ENCODE measurements around the gene DUSP22.

The DUSP22 gene

GRCh38 chr6:353642-354614 lies 61.6 kb downstream of the DUSP22 start:
- ATAC-seq, result no peak

DNA sequence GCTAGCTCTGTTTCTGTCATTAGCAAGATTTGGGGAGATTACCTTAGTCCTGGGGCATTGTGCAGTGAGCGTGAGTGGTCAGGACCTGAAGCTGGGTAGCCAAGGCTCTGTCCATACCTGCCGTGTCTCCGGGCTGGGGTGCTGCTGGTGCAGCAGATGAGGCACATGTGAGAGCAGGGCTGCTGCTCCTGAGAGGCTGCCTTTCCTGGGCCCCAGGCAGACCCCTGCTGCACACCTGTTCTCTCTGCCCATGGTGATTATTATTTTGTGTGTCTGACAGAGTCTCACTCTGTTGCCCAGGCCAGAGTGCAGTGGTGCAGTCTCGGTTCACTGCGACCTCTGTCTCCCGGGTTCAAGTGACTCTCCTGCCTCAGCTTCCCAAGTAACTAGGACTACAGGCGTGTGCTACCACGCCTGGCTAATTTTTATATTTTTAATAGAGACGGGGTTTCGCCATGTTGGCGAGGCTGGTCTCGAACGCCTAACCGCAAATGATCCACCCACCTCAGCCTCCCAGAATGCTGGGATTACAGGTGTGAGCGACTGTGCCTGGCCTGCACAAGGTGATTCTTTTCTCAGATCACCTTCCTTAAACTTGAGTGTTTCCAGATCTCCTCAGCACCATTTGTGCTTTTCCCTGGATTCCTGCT lies 62.5 kb downstream of the DUSP22 start:
- ATAC-seq, result no peak

GRCh38 chr6:355373-356208 lies 63.3 kb downstream of the DUSP22 start:
- ATAC-seq, result no peak

DNA sequence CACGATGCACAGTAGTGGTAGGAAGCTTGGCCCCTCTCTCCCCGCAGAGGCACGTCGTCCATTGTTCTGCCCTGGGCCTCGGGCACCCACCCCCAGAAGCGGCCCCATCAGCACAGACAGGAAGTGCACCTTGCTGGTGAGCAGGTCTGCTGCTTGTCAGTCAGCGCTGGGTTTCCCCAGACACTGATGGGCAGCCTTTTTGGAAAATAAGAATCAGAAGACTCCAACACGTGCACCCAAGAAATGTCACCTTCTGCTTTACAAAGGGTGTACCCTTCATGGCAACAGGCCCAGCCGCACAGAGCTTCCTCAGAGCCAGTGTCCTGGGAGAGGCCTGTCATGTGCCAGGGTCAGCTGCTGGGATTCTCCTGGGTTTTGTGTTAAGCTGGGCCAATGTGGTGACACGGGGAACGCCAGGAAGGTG lies 64.6 kb downstream of the DUSP22 start:
- ATAC-seq, result peak; percentile 85 to 87

DNA sequence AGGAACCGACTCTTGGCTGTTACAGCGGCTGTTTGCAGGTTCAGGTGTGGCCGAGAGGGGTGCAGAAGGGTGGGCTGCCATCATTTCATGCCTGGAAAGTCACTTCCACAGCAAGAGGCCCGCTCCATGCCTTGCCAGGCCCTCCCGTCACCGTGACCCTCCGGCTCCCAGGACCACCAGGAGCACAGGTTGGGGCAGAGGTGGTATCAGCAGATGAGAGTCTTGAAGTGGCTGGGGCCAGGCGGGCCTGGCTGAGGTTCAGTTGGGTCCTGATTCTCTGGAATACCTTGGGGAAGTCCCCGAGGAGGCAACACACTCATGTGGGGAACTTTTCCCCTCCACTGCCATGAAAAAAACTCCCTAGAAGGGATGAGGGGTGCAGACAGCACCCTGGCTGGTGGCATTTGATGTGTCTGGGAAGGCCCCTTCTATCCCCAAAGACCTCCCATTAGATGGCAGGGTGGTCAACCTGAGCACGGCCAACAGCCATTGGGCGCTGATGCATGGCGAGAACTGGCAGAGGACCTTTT lies 65.0 kb downstream of the DUSP22 start:
- no peak for ATAC-seq

DNA sequence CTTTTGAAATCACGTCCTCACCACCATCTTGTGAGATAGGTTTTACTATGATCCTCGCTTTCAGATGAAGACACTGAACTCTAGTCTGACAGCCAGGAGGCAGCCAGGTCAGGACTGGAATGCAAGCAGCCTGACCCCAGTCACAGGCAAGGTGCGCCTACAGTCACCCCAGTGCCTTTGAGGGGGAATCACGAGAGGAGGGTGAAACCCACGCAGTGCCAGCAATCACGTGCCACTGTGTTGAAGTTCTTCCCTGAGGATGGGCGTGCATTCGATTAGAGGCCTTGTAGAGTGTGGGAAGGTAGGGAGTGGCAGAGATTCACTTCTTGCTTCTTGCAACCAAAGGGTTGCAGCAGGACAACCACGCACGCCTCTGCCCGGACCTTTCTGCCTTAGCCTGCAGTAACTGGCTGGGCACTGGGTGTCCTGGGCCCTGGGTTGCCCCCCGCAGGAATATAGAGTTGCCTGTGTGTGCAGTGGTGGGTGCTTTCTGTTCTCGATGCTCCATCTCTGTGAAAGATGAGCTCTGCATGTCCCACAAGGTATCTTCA lies 65.6 kb downstream of the DUSP22 start:
- no peak for ATAC-seq

- no peak for ATAC-seq
Measured at GRCh38 chr6:358432-358831, 66.1 kb downstream of the DUSP22 start.

DNA sequence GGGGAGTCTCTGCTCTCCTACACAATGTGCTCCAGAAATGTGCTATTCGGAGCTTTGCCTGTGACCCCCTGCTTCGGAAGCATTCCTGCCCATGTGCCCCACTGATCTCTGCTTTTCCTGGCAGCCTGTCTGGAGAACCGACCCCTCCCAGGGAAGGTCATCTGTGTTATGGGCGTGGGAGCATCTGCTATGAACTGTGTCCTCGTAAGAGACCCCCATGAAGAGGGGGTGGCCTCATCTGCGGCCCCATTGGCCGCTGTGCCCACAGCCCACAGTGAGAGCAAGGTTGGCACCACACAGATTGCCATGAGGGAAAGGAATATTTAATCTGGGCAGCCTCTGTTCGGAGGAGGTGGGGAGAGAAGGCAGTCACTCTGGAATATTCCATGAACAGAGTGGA lies 66.6 kb downstream of the DUSP22 start:
- ATAC-seq, result no peak

DNA sequence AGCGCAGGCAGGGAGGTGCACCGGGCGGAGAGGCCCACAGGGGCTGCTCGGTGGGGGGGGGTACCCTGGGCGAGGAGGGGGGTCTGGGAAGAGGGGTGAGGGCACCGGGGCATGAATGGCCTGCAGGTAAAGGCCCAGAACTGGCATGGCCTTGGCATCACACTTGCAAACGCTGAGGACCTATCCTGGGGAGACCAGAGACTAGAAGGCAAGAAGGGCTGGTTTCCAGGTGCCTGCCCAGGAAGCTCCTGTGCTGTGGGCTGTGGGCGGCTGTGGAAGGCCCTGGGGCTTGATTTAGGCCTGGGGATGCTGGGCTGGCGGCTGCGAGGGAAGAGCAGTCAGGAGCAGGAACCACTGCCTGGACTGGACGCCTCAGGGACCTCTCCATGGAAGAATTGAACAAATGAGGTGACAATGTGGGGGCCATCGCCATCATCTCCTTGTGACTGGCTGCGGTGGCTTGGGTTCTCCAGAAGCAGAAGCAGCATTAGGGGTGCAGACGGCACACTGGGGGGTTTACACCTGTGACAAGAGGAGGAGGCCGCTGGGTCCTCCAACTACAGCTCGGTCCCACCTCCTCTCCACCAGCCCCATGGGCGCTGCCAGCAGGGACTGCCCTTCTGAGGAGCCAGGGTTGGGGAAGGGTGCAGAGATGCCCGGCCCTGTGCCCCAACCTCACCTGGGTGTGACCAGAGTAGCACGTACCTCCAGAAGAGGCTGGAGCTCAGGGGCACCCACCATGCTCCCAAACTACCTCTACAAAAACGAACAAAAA lies 67.2 kb downstream of the DUSP22 start:
- no peak for ATAC-seq

- ATAC-seq, result no peak
Measured at GRCh38 chr6:360349-360748, 68.1 kb downstream of the DUSP22 start.

DNA sequence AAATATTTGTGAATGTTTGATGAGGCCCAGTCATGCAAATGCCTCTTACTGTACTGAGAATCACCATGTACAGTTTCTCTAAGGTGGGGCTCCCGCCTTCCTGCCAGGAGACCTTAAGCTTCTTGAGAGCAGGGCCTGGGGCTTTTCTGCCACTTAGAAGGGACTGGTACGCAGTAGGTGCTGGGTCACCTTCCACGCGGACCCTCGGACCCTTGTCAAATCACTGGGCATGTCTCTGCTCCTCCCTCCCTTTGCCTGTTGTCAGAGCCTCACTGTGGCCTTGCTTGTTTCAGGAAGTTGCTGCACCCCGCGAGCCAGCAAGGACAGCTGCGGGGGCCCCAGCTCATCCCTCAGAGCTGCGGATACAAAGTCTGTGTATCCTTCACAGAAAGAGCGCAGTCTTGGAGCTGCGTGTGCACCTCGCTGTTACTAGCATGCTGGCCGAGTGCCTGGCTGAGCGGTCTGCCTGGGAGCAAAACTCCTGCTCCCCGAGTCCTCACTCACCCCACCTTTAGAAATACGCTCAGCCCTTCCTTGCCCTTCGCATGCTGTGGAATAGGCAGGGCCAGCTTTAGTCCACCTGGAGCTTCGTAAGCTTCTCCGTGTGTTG lies 68.6 kb downstream of the DUSP22 start:
- no peak for ATAC-seq

GRCh38 chr6:361411-362132 lies 69.3 kb downstream of the DUSP22 start:
- ATAC-seq, result no peak

DNA sequence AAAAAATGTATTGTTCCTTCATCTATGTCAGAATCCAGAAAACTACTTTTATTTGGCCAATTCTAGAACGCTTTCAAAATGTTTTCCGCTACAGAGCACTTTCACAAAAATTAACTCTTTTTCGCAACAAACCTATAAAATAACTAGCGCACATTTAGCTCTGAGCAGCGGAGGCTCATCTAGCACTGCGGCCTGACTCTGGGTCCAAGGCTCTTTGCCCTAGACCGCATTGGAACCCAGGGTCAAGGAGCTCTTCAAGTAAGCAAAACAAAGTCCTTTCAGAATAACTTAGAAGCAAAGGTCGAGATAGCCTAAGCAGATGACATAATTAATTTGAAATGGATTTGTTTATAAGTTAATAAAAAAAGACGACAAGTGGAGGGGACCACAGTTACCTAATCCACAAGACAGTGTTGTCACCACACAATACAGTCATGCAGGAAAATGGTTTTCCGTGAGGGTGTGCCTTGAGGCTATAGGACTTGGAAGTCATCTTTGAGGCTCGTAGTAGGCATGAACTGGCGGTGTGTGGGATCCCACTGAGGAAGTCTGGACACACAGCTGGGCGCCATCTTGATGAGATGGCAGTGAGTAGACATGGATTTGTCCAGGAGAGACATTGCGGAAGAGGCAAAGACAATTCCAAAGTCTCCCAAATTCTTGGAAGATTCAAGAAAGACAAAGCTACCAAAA lies 70.1 kb downstream of the DUSP22 start:
- ATAC-seq, result no peak

GRCh38 chr6:362924-363249 lies 70.6 kb downstream of the DUSP22 start:
- no peak for ATAC-seq

DNA sequence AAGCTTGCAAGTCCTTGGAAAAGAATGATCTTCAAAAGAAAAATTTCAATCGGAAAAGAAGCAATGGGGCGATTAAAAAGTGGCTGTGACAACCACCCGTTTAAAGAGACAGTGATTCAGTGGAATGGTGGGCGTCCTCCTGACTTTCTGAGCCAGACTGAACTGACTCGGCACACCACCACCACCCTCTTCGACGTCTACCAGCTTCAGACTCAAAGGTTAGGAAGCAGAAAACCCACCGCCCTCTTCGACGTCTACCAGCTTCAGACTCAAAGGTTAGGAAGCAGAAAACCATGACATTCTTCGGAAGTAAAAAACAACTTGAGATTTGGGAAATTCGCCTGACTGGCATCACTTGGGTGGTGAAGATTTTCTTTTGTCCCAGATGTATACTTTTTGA lies 71.0 kb downstream of the DUSP22 start:
- no peak for ATAC-seq

- ATAC-seq, result no peak
Measured at GRCh38 chr6:363909-364308, 71.6 kb downstream of the DUSP22 start.

DNA sequence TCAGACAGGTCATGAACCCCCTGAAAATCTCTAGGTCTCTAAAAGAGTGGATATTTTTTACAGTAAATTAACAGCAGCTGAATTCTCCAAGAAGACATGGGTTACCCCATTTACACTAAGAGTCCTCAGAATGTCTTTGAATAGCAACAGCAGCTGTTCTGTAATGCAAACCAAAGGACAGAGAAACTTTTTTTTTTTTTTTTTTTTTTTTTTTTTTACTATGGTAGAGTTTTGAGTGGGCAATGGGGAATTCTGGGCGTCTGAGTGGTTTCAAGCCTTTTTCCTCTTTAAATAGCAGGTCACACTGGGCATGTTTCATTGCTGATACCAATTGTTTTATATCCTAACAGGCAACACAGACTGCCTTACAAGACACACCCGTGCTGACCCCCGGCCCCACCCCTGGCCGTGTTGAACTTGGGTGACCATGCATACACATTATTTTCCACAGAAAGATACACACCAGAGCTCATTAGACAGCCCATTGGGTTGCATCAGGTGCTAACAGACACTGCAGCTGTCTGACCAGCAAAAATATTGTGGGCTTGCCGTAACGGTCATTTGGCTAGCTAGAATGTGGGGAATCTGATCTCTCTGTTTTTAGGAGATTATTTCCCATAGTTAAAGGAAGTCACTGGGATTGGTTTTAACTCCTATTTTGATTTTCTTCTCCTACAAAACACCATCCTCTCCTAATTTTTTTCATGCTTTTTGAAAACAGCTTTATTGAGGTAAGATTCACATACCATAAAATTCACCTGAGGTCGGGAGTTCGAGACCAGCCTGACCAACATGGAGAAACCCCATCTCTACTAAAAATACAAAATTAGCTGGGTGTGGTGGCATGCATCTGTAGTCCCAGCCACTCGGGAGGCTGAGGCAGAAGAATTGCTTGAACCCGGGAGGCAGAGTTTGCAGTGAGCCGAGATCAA lies 72.6 kb downstream of the DUSP22 start:
- ATAC-seq, result no peak

DNA sequence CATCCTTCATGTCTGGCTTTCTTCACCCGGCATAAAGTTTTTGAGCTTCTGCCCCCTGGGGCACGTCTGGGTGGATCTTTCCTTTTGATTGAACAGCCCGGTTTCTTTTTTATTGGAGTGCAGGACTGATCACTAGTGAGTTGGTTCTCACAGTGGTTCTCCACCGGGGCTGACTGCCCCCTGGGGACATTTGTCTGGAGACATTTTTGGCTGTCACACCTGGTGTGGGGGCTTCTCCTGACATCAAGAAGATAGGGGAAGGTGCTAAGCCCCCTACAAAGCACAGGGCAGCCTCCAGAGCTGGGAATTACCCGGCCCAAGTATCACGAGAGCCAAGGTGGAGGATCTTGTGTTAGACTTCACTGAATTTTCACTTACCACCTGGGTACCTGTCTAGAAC lies 73.5 kb downstream of the DUSP22 start:
- no peak for ATAC-seq

Data from activated CD4-positive, CD25-positive, alpha-beta regulatory T cell treated with anti-CD3 and anti-CD28 coated beads, Interleukin-2, amount 50 U/mL, for 24 hours (primary cell).